ENCODE data around the gene CTNNA3.

- TF ChIP-seq CTCF (IDR thresholded peaks at IDR 0.05) (no peak), POLR2A (IDR thresholded peaks at IDR 0.05) (no peak)
These were observed 755.0 kb downstream of the CTNNA3 start for GRCh38 chr10:66940965-66941364.

All from testis (tissue), 2 donors.